AG04449 (cell line): ENCODE results near the gene CSNK2A2.

Experiments used
- CTCF ChIA-PET: fragments of 350-600 bp; formaldehyde crosslinking; extraction: SDS; loops from one replicate; lab custom pipeline; 2021; ENCODE audit warnings: antibody characterized with exemption; lab: Yijun Ruan, JAX
- POLR2A ChIA-PET: fragments of 400-600, 350-600 bp; formaldehyde crosslinking; extraction: SDS; loops from one replicate; lab custom pipeline; 2020; ENCODE audit warnings: antibody characterized with exemption, inconsistent platforms; lab: Yijun Ruan, JAX
- DNase-seq: peaks from one replicate; pipeline ENCODE4 v3.0.0-alpha.2; 2010; ENCODE audit warnings: low read depth, low spot score
- H3K4me3 ChIP-seq: 2 replicates; pipeline ENCODE4 v1.5.1; 2011; ENCODE audit warnings: low read depth, mild to moderate bottlenecking, control low read depth, low read length
- TF ChIP-seq, protein P1 (sequence below): IDR thresholded peaks from one replicate; pipeline ENCODE4 v1.5.1; 2011; ENCODE audit warnings: mild to moderate bottlenecking, moderate library complexity, low read length, control low read depth, inconsistent platforms; ENCODE audit not compliant: insufficient read depth; ENCODE audit errors: missing control alignments

Gene CSNK2A2

DNA sequence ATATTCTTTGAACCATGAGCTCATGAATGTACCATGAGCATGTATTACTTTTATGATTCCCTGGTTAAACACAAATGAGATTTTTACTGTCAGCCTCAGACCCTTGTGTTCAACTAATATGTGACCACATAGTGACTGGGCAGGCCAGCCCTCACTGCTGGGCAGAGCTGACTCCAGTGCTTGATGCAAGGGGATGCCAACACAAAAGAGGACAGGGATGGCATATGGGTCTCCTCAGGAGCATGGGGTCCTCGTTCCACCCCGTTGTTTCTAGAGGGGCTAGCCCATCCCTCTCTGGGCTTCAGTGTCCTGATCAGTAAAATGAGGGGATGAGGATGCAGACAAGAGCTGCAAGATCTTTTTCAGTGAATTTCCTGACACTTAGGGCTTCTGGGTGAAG lies 88.0 kb downstream of the CSNK2A2 start:
- TF ChIP-seq, protein P1, sequence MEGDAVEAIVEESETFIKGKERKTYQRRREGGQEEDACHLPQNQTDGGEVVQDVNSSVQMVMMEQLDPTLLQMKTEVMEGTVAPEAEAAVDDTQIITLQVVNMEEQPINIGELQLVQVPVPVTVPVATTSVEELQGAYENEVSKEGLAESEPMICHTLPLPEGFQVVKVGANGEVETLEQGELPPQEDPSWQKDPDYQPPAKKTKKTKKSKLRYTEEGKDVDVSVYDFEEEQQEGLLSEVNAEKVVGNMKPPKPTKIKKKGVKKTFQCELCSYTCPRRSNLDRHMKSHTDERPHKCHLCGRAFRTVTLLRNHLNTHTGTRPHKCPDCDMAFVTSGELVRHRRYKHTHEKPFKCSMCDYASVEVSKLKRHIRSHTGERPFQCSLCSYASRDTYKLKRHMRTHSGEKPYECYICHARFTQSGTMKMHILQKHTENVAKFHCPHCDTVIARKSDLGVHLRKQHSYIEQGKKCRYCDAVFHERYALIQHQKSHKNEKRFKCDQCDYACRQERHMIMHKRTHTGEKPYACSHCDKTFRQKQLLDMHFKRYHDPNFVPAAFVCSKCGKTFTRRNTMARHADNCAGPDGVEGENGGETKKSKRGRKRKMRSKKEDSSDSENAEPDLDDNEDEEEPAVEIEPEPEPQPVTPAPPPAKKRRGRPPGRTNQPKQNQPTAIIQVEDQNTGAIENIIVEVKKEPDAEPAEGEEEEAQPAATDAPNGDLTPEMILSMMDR = no peak
- no peak for DNase-seq
- CTCF ChIA-PET = interaction anchor here (0.6 to 2.6 kb wide), 5 partner anchors 10 to 88 kb away, joined by 3 to 15 read pairs (median 5); no protein-coding TSS in a partner anchor
- no peak overlapping the region for H3K4me3 ChIP-seq
- POLR2A ChIA-PET = no interaction called here

DNA sequence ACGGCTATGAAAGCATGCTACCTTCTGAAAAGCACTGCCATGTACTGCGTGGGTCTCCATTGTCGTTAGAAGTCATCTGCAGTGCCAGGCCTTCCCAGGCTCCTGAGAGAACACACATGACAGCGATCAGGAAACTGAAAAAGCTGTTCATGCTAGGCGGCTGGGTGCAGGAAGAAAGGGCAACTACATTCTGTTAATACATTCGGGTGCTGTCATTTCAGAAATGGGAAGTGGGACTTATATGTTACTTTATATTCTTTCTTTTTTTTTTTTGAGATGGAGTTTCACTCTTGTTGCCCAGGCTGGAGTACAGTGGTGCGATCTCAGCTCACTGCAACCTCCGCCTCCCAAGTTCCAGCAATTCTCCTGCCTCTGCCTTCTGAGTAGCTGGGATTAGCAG lies 88.6 kb downstream of the CSNK2A2 start:
- TF ChIP-seq, protein P1 = no peak
- no peak overlapping the region for H3K4me3 ChIP-seq
- CTCF ChIA-PET = interaction anchor here (1.1 to 2.6 kb wide), 4 partner anchors 10 to 88 kb away, joined by 3 to 15 read pairs (median 8); no protein-coding TSS in a partner anchor
- DNase-seq = no peak
- POLR2A ChIA-PET = no interaction called here
